ENCODE results near the gene ATP6V0D1.
"Not testable (repeated sequence)": the region's sequence is repeated elsewhere in the genome, so short reads cannot be mapped to it uniquely, and the experiment has no call there.

The ATP6V0D1 gene

GRCh38 chr16:67499106-67499505, 18.1 kb upstream of the ATP6V0D1 start:
- no peak for DNase-seq

GRCh38 chr16:67490335-67491096, 9.6 kb upstream of the ATP6V0D1 start:
- DNase-seq = no peak

DNA sequence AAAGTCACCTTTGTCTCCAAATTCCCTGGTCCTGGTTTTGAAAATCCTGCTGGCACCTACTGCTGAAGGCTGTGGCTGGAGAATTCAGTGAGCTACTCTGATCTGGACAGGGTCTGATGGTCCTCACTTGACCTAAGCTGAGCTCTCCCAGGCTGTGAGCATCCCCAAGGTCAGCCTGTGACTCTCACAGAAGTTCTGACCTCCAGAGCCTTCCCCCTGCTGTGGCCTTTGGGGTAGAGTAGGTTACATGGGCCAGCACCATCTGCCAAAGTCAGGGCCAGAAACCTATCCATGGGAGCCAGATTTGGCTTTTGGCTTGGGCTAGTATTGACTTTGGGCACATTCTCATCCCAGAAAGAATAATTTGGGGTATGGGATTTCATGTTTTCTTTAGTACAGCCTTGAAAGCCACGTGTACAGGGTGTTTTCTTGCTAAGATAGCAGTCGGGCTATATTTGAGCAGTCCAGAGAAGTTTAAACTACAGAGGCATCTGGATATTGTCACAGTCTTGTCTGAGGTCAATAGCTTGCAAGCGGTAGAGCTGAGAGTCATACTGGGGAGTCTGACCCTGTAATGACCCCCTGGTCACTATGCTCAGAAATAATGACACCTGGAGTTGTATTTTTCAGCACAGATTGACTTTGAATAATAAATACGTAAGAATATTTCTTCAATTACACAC, 8.6 kb upstream of the ATP6V0D1 start:
- DNase-seq = no peak

DNA sequence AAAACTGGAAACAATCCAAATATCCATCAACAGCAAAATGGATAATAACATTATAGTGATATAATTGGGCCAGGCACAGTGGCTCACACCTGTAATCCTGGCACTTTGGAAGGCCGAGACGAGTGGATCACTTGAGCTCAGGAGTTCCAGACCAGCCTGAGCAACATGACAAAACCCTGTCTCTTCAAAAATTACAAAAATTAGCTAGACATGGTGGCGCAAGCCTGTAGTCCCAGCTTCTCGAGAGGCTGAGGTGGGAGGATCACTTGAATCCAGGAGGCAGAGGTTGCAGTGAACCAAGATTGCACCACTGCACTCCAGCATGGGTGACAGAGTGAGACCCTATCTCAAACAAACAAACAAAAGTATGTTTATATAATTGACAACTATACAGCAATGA, 6.6 kb upstream of the ATP6V0D1 start:
- not testable (repeated sequence) for DNase-seq

DNA sequence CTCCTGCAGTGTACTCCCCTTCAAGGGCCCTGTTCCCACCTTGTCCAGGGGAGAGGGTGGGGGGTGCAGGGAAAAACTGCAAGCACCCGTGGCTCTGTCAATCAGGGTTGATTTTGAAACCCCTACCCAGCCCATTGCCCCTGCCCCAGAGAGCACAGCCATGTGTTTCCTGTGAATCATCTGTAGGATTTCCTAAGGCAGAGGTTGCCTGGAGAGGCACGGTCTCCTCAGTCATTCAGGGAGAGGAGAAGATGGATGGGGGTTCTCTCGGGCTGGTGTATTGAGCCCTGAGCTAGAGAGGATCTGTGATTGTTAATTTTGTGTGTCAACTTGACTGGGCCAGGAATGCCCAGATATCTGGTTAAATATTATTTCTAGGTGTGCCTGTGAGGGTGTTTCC, 5.8 kb upstream of the ATP6V0D1 start:
- no peak for DNase-seq

DNA sequence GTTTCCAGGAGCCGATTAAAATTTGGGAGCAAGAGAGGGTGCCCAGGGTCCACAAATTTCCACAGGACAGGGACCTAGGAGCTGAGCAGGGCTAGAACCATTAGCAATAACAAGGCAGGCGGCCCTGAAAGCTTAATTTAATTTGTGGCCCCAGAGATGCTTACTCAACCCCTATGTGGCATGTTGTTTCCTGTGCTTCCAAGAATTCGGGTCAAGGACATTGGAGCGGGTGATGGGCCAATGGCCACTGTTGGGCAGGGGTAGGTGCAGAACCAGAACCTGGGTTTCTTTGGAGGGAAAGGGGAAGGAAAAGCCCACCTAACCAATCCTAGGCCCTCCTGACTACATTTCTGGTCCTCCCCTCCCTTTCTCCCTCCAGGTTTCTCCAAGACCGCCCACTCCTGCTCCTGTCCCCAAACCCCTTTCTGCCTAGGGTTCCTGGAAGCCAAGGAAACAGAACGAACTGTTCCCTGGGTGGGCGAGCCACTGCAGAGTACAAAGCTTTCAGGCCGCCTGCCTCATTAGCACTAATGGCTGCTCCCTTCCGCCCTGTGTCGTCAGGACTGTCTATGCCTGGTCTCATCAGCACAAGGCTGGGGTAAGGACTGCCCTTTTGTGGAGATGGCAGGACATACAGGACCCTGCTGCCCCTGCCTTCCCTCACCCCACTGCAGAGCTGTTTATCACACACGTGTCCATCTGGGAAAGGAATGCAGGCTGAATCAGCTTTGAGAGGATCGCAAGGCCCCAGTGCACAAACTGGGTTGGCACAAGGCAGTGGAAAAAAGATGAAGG, 3.0 kb upstream of the ATP6V0D1 start:
- DNase-seq = no peak

DNA sequence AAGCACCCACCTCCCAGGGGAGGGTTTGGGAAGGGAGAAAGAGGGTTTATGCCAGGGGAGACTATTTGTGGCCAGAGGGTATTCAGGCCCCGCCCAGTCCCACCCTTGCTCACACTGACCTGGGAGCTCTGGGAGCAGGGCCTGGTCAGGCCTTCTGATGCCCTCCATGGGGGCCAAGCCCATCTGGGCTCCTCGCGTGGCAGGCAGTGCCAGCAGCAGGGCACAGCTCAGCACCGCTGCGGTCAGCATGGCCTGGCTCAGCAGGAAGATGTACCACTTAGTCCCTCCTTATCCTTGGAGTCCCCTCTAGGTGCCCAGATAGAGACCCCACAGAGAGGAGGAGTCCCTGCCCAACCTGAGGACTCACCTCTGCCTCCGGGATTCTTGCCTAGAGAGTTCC, 2.2 kb upstream of the ATP6V0D1 start, which contains the start of gene AGRP:
Gene AGRP (minus strand): TSS at position 398 of the 400 bp plus-strand sequence. CDS start 149 bp downstream, at position 249.
- DNase-seq = no peak

DNA sequence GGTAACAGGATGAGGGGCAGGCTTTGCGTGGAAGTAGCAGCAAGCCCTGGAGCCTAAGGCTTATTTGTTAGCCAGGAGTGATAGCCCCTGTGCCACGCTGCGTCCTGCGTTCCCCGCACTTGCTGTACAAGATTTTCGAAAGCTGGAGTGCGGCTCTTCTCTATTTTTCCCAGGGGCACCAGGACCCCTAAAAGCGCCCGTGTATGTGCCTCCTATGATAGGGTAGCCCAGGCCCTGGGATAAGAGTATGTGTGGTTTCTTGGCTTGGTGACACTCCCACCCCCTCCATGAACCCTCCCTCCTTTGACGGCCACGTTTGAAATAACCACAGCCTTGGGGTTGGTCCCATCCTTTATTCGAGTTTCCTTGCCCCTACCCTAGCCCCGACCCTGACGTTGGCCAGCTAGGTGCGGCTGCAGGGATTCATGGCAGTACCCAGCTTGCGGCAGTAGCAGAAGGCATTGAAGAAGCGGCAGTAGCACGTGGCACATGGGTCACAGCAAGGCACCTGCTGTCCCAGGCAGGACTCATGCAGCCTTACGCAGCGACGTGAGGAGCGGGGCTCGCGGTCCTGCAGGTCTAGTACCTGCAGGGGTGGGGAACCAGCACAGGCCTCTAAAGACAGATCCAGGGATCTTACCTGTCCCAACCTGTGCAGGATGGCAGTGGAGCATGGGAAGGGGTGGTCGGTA, 1.4 kb upstream of the ATP6V0D1 start:
- DNase-seq = no peak

- DNase-seq = no peak
These were observed 740 bp upstream of the ATP6V0D1 start for GRCh38 chr16:67481561-67482232.

- DNase-seq = no peak
These were observed 2.9 kb downstream of the ATP6V0D1 start for GRCh38 chr16:67477960-67478554.

DNA sequence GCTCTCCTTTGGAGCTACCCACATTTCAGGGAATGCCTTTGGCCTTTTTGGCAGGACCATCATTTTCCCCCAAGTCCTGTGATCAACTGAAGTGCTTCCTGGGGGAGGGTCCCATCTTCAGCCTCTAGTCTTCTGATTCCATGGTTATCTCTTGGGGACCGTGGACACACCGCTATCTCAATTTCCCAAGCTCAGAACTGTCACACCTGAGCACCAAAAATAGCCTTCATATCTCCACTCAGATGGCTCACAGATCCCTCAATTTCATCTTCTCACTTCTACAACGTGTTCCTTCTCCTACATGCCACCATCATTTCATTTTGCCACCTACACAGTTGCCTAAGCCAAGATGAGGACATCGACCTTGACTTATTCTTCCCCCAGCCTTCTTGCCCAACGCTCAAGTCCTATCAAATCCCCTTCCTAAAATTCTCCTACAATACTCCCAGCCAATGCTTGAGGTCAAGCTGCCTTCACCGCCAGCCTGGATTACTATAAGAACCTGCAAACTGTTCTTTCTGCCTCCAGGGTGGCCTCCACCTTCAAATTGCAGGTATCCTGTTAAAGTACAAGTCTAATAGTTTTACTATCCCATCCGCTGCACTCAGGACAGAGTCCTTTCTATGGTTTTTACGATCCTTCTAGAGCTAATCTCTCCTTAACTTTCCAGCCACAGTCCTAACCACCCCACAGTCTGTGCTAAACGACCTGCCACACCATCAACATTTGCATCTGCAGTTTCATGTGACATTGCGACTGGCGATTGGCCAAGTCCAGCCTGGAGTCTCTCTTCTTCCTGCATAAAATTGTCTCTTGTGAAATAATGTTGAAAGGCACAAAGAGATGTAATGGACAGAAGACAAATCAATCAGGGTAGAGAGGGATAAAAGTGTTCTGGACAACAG, 6.2 kb downstream of the ATP6V0D1 start:
- no peak for DNase-seq

GRCh38 chr16:67471758-67472384, 9.1 kb downstream of the ATP6V0D1 start:
- DNase-seq = no peak

- peak; percentile 27 for DNase-seq
These were observed 10.6 kb downstream of the ATP6V0D1 start for GRCh38 chr16:67470359-67470758.

DNA sequence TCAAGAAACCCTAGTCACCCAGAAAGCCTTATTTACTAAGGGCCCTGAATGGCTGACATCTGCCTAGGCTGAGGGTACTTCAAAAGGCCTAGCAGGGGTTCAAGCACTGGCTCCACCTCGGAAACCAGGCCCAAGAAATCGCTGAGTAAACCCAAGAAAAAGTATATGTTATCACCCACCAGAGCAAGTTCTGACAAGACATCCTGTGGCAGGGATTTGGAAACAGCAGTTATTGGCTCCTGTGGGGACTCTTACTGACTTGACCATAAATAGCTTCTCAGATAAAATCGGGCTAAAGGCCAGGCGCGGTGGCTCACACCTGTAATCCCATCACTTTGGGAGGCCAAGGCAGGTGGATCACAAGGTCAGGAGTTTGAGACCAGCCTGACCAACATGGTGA, 12.2 kb downstream of the ATP6V0D1 start:
- no peak for DNase-seq

DNA sequence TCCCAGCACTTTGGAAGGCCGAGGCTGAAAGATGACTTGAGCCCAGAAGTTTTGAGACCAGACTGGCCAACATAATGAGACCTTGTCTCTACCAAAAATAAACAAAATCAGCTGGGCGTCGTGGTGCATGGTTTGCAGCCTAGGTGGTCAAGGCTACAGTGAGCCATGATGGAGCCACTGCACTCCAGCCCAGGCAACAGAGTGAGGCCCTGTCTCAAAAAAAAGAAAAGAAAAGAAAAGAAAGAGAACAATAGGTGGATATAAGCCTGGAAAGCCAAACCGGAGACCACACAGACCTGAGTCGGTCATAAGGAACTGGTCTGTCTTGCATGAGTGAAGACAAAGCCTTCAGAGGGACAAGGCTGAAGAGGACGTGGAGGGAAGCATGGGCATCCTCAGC, 14.4 kb downstream of the ATP6V0D1 start:
- no peak for DNase-seq

DNA sequence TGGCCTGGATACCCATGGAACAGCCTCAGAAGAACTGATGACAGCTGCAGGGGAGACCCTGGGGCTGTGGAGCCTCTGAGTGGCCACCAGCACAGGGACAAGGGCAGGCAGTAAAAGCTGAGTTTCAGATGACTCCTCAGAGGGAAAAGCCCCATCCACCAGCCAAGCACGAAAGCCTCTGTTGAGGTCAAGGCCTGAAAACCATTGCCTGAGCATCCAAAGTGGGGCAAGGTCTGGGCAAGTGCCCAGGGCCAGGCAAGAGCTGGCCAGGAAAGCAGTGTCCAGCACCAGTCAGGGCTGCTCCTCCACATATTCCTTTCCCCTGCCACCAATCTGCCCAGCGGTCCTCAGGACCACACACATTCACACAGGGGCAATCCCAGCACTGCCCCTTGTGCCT, 16.4 kb downstream of the ATP6V0D1 start:
- DNase-seq = no peak

GRCh38 chr16:67463691-67464090, 17.3 kb downstream of the ATP6V0D1 start:
- DNase-seq = no peak

- DNase-seq = no peak
These were observed 17.9 kb downstream of the ATP6V0D1 start for GRCh38 chr16:67463059-67463458.

DNA sequence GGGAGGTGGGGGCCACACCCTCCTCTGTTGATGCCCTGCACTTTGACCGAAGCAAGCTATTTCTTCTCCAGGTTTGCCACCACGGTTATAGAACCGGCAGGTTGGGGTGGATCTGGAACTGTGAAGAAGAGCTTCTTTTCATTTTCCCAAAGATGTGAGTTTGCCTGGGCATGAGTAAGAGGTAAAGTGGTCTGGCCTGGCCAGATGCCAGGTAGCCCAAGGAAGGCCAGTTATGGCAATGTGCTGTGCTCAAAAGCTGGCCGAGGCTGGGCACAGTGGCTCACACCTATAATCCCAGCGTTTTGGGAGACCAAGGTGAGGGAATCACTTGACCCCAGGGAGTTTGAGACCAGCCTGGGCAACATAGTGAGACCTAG, 18.7 kb downstream of the ATP6V0D1 start:
- no peak for DNase-seq

- no peak for DNase-seq
These were observed 19.2 kb downstream of the ATP6V0D1 start for GRCh38 chr16:67461600-67462278.

All from NCI-H774 (cell line).